Measurements from ENCODE around the gene ADCY5.

DNA sequence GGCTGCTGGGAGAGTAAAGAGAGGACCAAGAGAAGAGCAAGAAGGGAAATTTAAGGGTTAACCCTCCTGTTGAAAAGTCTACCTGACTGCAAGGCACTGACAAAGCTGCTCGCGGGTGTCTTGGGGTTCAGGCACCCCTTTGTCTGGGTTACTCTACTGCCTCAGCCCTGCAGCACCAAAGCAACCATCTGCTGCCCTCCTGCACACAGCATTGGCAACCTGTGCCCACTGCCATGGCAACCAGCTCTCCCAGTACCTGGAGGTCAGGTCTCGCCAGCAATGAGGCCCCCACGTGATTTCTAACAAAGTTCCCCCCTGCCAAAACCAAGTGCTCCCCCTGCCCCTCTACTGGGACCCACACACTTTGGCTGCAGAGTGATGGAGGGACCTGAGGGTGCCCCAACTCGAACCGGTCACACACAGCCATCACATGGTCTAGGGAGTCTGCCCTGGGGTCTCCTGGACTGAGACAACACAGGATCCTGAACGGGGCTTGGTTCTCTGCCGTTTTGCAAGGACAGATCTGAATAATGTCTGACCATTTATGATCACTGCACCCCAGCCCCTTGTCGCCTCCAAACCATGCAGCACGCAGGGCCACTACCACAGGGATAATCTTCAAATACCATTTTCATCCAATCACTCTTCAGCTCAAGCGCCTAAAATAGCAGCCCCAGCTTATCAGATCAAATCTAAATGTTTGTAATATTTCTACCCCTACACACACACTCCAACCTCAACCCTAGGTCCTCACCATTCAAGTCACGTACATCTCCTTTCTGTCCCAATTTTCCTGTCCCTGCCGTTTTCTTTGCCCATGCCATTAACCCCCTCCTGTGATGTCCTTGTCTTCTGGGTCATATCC, 50.7 kb downstream of the ADCY5 start:
- TF ChIP-seq, protein P1, sequence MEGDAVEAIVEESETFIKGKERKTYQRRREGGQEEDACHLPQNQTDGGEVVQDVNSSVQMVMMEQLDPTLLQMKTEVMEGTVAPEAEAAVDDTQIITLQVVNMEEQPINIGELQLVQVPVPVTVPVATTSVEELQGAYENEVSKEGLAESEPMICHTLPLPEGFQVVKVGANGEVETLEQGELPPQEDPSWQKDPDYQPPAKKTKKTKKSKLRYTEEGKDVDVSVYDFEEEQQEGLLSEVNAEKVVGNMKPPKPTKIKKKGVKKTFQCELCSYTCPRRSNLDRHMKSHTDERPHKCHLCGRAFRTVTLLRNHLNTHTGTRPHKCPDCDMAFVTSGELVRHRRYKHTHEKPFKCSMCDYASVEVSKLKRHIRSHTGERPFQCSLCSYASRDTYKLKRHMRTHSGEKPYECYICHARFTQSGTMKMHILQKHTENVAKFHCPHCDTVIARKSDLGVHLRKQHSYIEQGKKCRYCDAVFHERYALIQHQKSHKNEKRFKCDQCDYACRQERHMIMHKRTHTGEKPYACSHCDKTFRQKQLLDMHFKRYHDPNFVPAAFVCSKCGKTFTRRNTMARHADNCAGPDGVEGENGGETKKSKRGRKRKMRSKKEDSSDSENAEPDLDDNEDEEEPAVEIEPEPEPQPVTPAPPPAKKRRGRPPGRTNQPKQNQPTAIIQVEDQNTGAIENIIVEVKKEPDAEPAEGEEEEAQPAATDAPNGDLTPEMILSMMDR (IDR thresholded peaks at IDR 0.05), result no peak
- no peak for TF ChIP-seq POLR2AphosphoS5 (IDR thresholded peaks at IDR 0.05)

Data from prostate gland (tissue), 2 donors.